GM13977 (cell line): ENCODE data around the gene SVBP.
A peak's percentile ranks its signal among the peaks of the same experiment; 100 is the strongest.

ENCODE experiments used
- DNase-seq: peaks from one replicate; pipeline ENCODE4 v3.0.0; 2012; ENCODE audit warnings: low spot score
- CTCF ChIP-seq: IDR thresholded peaks from 2 replicates; pipeline ENCODE4 v1.5.1; 2012; ENCODE audit warnings: mild to moderate bottlenecking, control low read depth; ENCODE audit not compliant: insufficient read depth; ENCODE audit errors: extremely low read depth, missing control alignments
- in situ Hi-C: fragments of 300-500 bp; cut with MboI; formaldehyde crosslinking; loops from one replicate; pipeline ENCODE4 v1.12.0; 2022; ENCODE audit warnings: low sequenced_read_pairs, low pct_unique_long_range_greater_than_20kb, mixed read lengths, inconsistent platforms; ENCODE audit not compliant: unreplicated experiment

The SVBP gene

GRCh38 chr1:42847111-42847595 is 30.0 kb upstream of the SVBP start:
- no peak for TF ChIP-seq CTCF
- in situ Hi-C loops, result no loop called here

GRCh38 chr1:42846257-42847110 is 29.3 kb upstream of the SVBP start, which contains the start of gene ZNF691:
ZNF691 (plus strand) TSS chr1:42846613; CDS start chr1:42849659, 3,046 bp downstream.
- TF ChIP-seq CTCF, result peak; percentile 52
- in situ Hi-C loops, result no loop called here
- DNase-seq, result peak; percentile 93

More at GRCh38 chr1:42847111-42847595, 30.0 kb upstream of the SVBP start:
- DNase-seq, result no peak

- in situ Hi-C loops, result no loop called here
- no peak for TF ChIP-seq CTCF
- DNase-seq, result no peak
These were observed 28.7 kb upstream of the SVBP start for GRCh38 chr1:42845866-42846256.

GRCh38 chr1:42845193-42845592 is 28.0 kb upstream of the SVBP start:
- no peak for TF ChIP-seq CTCF
- in situ Hi-C loops, result no loop called here
- no peak for DNase-seq

- TF ChIP-seq CTCF, result no peak
- DNase-seq, result no peak
- in situ Hi-C loops, result no loop called here
These were observed 27.5 kb upstream of the SVBP start for GRCh38 chr1:42844592-42845140.

- in situ Hi-C loops, result no loop called here
- TF ChIP-seq CTCF, result no peak
These were observed 24.4 kb upstream of the SVBP start for GRCh38 chr1:42841440-42842147.

More at GRCh38 chr1:42841440-42842147, 24.4 kb upstream of the SVBP start:
- DNase-seq, result no peak
